ENCODE measurements around the gene CCDC61. TPM values are rescaled to one million over a fixed set of nuclear protein-coding genes. Genes with fewer than 3 reads are reported as not detected.

The CCDC61 gene
- total RNA-seq, 2 experiments from 2014 or later = 26.5 to 27.0 TPM

DNA sequence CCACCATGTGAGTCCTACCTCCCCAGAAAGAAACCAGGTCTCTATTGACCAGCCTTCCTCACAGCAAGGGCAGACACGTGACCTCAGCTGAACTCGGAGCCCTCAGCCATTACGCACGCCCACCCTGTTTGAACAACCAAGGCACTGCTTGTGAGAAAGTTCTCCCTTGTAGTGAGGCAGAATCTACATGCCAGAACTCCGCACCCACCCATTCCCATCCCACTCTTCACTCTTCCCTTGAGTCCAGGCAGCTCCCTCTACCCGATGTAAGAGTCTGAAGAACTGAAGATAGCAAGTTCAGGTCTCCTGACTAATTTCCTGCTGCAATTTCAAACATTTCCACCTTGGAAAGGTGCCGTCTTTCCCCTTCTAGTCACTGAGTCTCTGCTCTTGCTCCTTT is 28.0 kb upstream of the CCDC61 start:
- ChIA-PET CTCF (no interaction called here), POLR2A (interaction anchor here (0.7 kb wide), 1 partner anchor 28 kb away, joined by 4 read pairs; the partner anchor contains the start of gene CCDC61)
- H3K27me3 Mint-ChIP-seq = peaks cover 34% of the 10 kb centered on the region

DNA sequence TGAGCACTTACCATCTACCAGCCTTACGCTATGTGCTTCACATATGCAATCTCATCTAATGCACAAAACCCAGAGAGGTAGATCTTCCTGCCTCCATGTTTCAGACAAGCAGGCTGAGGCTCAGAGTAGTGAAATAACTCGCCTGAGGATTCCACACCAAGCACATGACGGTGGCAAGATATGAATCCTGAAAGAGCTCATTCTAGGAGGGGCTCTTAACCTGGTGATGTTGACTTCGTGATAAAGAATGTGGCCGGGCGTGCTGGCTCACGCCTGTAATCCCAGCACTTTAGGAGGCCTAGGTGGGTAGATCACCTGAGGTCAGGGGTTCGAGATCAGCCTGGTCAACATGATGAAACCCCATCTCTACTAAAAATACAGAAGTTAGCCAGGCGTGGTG is 26.6 kb upstream of the CCDC61 start:
- Mint-ChIP-seq H3K36me3 (ENCODE audit: low read depth) (no peaks in the 10 kb centered on the region), H3K4me1 (peaks cover 14% of the 10 kb centered on the region), H3K4me3 (no peak overlapping the region), H3K27me3 (peaks cover 40% of the 10 kb centered on the region), H3K9me3 (no peaks in the 10 kb centered on the region), H3K27ac (no peak overlapping the region)
- CTCF ChIA-PET = interaction anchor here (0.6 kb wide), 1 partner anchor 12 kb away, joined by 3 read pairs; no protein-coding TSS in a partner anchor
- no peak for DNase-seq
- POLR2A ChIA-PET = no interaction called here

More for the DNA sequence above, 28.0 kb upstream of the CCDC61 start:
- H3K4me3 Mint-ChIP-seq = no peak overlapping the region
- no peak overlapping the region for H3K27ac Mint-ChIP-seq
- H3K9me3 Mint-ChIP-seq = no peaks in the 10 kb centered on the region
- DNase-seq = no peak
- no peaks in the 10 kb centered on the region for H3K36me3 Mint-ChIP-seq (ENCODE audit: low read depth)
- peaks cover 9% of the 10 kb centered on the region for H3K4me1 Mint-ChIP-seq

DNA sequence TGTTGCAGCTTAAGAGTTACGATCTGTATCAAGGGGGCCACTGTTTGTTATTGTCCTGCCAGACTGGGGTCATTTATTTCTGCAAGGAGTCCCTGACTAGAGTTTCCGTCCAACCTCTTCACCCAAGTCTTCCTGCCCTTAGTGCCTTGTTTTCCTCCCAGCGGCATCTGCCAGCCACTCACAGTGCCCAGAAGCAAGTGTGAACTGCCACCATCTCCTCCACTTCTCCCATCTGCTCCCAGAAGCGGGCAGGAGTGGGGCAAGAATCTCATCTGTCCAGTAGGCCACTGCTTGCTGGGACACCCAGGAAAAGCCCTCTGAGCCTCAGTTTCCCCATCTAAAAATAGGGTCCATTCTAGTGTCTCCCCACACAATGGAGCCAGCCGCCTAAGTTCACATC is 25.6 kb upstream of the CCDC61 start:
- Mint-ChIP-seq H3K27me3 (peaks cover 44% of the 10 kb centered on the region), H3K4me1 (peaks cover 14% of the 10 kb centered on the region), H3K27ac (no peak overlapping the region), H3K9me3 (no peaks in the 10 kb centered on the region), H3K4me3 (no peak overlapping the region), H3K36me3 (ENCODE audit: low read depth) (no peaks in the 10 kb centered on the region)
- CTCF ChIA-PET = no interaction called here
- DNase-seq = no peak
- POLR2A ChIA-PET = no interaction called here

DNA sequence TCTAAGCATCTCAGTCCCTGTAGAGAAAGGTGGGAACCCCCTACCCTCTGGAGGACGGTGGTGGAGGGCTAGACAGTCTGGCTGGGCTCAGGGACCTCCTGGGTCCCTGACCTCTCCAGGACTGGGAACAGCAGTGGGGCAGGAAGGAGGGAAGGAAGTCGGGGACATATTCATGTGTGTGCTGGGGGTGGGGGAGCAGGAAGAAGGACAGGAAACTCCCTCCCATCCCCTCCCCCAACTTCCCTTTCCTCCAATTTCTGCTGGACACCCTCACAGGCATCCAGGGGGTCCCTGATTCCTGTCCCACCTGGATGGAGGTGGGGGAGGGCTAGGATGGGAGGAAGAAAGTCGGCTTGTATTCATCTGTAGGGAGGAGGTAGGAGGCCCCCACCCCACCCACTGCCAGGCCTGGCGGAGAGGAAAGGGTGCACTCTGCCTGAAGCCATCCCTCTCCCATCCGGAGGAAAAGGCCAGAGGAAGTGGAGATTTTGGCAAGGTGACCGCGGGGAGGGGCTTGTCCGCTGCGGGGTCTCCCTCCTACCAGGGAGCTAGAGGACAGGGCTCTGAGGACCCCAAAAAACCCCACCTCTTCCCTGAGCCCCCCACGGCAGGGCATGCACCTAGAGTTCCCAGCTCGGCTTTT is 23.9 kb upstream of the CCDC61 start:
- H3K4me1 Mint-ChIP-seq = peaks cover 14% of the 10 kb centered on the region
- ChIA-PET POLR2A (no interaction called here), CTCF (interaction anchor here (0.6 kb wide), 1 partner anchor 120 kb away, joined by 6 read pairs; no protein-coding TSS in a partner anchor)
- no peak for DNase-seq
- no peaks in the 10 kb centered on the region for H3K36me3 Mint-ChIP-seq (ENCODE audit: low read depth)
- no peaks in the 10 kb centered on the region for H3K9me3 Mint-ChIP-seq
- peaks cover 47% of the 10 kb centered on the region for H3K27me3 Mint-ChIP-seq
- no peak overlapping the region for H3K27ac Mint-ChIP-seq
- no peak overlapping the region for H3K4me3 Mint-ChIP-seq

DNA sequence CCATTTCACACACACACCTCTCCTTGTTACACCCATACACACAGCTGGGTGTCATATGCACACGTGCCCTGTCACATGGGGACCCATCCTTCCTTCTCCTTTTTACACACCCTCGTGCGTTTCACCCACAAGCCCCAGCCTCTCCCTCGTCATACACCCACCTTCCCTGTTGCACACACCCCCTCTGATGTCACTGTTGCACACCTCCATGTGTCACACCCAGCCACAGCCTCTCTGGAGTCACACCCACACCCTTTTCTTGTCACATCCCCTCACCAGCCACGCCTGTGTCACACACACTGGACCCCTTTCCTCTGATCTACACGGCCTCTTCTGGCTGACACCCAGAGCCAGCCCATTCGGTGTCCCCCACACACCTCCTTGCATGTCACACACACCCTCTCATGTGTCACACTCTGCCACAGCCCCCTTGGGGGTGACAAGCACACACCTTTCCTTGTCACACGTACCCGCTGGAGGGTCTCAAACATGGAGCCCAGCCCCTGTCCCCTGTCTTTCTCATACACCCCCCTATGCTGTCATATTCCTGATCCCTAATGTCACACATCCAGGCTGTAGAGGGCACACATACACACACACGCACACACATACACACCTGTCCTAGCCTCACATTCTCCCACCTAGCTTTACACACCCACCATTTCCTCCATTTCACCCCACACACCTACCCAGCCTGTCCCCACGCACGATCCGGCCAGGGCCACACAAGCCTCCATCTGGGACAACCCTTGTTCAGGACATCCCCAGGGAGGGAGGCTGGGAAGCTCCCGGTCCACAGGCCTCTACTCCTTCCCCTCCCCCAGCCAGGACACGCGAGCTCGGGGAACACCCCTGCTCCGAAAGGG is 23.0 kb upstream of the CCDC61 start:
- POLR2A ChIA-PET = no interaction called here
- H3K27me3 Mint-ChIP-seq = peaks cover 47% of the 10 kb centered on the region
- H3K9me3 Mint-ChIP-seq = no peaks in the 10 kb centered on the region
- CTCF ChIA-PET = no interaction called here
- DNase-seq = peak; percentile 21
- H3K4me1 Mint-ChIP-seq = peaks cover 14% of the 10 kb centered on the region
- no peak overlapping the region for H3K4me3 Mint-ChIP-seq
- no peaks in the 10 kb centered on the region for H3K36me3 Mint-ChIP-seq (ENCODE audit: low read depth)
- H3K27ac Mint-ChIP-seq = no peak overlapping the region

DNA sequence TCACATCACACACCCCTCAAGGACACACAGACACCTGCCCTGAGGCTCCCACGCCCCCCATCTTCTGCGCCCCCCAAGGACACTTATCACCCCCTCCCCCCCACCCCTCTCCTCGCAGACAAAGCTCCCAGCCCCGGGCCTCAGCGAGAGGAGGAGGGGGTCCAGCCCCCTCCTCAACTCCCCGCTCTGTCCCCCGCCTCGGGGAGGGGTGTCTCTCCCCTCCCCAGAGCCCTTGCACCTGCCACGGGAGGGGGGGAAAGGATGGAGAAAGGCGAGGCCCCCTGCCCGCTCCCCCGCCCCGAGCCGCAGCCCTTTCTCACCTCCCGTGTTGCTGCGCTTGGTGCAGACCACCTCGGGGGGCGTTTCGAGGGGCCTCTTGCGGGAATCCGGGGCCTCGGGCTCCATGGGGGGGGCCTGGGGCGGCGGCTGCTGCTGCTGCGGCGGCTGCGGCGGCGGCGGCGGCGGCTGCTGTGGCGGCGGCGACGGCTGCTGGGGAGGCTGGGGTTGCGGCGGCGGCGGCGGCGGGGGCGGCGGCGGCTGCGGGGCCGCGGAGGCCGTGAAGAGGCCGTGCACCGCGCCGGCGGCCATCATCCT is 22.2 kb upstream of the CCDC61 start:
- Mint-ChIP-seq H3K27me3 (peaks cover 47% of the 10 kb centered on the region), H3K9me3 (no peaks in the 10 kb centered on the region), H3K36me3 (ENCODE audit: low read depth) (no peaks in the 10 kb centered on the region), H3K27ac (no peak overlapping the region), H3K4me3 (no peak overlapping the region), H3K4me1 (peaks cover 14% of the 10 kb centered on the region)
- CTCF ChIA-PET = no interaction called here
- POLR2A ChIA-PET = no interaction called here
- DNase-seq = no peak

DNA sequence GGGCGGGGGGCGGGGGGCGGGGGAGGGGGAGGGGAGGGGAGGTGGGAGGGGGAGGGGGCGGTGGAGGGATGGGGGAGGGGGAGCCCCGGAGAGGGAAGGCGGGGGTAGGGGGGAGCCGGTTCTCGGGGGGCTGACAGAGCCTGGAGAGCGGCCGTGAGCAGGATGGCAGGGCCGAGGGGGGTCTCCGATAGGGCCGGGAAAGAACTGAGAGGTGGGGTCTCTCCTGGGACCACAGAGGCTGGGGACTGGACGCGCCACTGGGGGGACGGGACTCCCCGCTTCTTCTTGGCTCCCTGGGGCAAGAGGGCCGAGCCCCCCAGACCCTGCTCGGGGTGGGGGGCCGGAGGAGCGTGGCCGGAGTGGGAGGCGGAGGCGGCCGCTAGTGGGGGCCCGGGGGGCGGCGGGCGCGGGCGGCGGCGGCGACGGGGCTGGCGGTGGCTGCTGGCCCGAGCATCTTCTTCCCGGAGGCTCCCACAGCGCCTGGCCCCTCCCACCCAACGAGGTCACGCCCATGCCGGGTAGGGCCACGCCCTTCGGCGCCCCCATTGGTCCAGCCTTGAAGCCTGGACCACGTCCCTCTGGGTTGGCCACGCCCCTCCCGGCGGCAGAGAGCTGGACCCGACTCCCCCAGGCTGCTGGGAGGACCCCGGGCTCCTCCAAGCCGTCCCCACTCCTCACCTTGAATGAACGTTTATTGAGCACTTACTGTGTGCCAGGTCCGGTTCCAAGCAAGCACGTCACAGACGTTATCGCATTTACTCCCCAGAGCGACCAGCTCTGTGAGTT is 21.5 kb upstream of the CCDC61 start, which contains the start of gene NOVA2:
Gene NOVA2 (minus strand): TSS at position 313 of the 786 bp plus-strand sequence. CDS start 514 bp downstream, outside the sequence.
- peaks cover 47% of the 10 kb centered on the region for H3K27me3 Mint-ChIP-seq
- CTCF ChIA-PET = interaction anchor here (0.6 kb wide), 1 partner anchor 328 kb away, joined by 4 read pairs; no protein-coding TSS in a partner anchor

DNA sequence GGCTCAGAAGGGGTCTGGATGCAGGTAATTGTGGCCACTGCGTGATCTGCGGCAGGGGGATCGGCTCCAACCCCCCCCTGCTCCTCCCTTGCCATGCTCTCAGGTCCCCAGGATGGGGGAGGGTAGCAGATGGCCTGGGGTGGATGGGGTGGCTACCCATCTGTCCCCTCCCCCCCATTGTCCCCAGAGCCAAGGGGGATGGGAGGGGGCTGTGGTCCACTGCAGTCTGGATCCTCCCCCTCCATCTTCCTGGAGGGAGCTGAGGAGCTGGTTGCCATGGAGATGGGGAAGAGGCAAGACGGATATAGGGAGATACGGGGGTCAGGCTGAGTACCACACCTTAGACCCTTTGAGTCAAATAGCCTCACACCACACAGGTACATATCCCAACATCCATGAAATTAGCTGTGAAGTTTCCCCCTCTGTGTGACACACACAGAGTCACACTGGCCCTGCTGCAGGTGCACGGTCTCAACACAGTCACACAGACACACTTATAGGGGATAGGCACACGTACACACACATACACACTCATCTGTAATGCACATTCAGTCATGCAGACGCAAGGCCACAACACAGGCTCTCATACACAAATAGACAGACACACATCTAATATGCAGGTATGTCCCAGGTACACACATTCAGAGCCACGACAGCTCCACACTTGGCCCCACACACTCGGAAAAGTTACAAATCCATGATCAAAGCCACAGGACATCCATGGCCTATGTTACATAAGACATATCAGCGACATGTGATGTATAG is 19.8 kb upstream of the CCDC61 start:
- Mint-ChIP-seq H3K4me1 (peaks cover 14% of the 10 kb centered on the region), H3K9me3 (no peaks in the 10 kb centered on the region), H3K27me3 (peaks cover 36% of the 10 kb centered on the region), H3K27ac (no peak overlapping the region), H3K36me3 (ENCODE audit: low read depth) (no peaks in the 10 kb centered on the region), H3K4me3 (no peak overlapping the region)
- POLR2A ChIA-PET = no interaction called here
- no peak for DNase-seq
- CTCF ChIA-PET = interaction anchor here (0.6 kb wide), 1 partner anchor 468 kb away, joined by 3 read pairs; no protein-coding TSS in a partner anchor

More for the DNA sequence above, 21.5 kb upstream of the CCDC61 start, which contains the start of gene NOVA2:
- Mint-ChIP-seq H3K4me3 (no peak within 1 kb of the TSS), H3K36me3 (ENCODE audit: low read depth) (no peaks in the 10 kb centered on the region), H3K9me3 (no peaks in the 10 kb centered on the region), H3K27ac (no peak within 1 kb of the TSS), H3K4me1 (peaks cover 14% of the 10 kb centered on the region)
- POLR2A ChIA-PET = no interaction called here
- DNase-seq = peak; percentile 27

DNA sequence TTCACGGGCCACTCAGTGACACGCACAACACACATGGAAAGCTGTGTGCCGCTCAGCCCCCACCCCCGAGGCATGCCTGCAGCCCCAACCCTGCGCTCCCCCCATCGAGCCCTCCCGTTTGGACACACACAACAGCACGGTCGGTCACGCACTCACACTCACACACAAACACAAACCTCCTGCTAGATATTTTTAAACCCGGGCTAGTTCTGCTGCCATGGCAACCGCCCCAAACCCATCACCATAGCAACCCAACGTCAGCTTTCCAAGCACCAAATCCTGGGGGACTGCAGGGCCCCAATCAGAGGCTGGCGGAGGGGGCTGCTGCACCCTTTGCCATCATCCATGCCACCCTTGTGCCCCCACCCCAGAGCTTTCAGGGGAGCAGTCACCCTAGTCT is 19.1 kb upstream of the CCDC61 start:
- Mint-ChIP-seq H3K4me1 (peaks cover 13% of the 10 kb centered on the region), H3K27me3 (peaks cover 32% of the 10 kb centered on the region), H3K9me3 (no peaks in the 10 kb centered on the region), H3K4me3 (no peak overlapping the region), H3K27ac (no peak overlapping the region), H3K36me3 (ENCODE audit: low read depth) (no peaks in the 10 kb centered on the region)
- DNase-seq = no peak
- ChIA-PET POLR2A (no interaction called here), CTCF (no interaction called here)

DNA sequence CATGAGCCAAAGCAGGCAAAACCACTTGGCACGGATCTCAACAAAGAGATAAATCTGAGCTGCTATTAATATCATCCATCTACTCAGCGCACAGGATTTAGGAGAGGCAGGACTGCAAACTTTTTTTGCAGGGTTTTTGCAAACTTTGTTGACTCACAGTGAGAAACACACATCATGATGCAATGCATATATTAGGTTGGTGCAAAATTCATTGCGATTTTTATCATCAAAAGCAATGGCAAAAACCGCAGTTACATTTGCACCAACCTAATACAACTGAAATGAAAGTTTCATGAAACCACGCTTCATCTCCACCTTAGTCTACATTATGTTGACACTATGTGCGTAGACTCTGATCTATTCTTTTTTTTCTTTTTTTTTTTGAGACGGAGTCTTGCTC is 17.1 kb upstream of the CCDC61 start:
- POLR2A ChIA-PET = no interaction called here
- Mint-ChIP-seq H3K9me3 (no peaks in the 10 kb centered on the region), H3K27me3 (peaks cover 27% of the 10 kb centered on the region), H3K4me3 (no peak overlapping the region), H3K4me1 (peaks cover 2% of the 10 kb centered on the region), H3K36me3 (ENCODE audit: low read depth) (no peaks in the 10 kb centered on the region), H3K27ac (no peak overlapping the region)
- CTCF ChIA-PET = interaction anchor here (0.9 kb wide), 1 partner anchor 39 kb away, joined by 4 read pairs; no protein-coding TSS in a partner anchor
- DNase-seq = no peak

DNA sequence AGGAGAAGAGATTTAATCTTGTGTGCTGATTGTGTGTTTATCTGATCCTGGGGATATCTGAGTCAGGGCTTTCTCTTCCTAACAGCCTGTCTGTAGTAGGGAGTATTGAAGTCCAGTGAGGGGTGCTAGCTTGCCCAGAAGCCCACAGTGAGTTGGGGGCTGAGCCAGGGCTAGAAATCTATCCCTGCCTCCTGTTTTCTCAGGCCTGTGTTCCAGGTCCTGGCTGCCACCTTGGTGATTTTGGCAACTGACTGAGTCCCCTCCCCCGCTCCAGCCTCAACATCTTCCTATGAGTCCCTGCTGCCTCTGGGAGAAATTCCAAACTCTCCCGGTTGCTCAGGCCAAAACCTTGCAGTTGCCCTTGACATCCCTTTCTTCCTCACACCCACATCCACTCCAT is 13.9 kb upstream of the CCDC61 start:
- no peaks in the 10 kb centered on the region for H3K4me1 Mint-ChIP-seq
- no peaks in the 10 kb centered on the region for H3K9me3 Mint-ChIP-seq
- no peaks in the 10 kb centered on the region for H3K36me3 Mint-ChIP-seq (ENCODE audit: low read depth)
- no peak overlapping the region for H3K27ac Mint-ChIP-seq
- no peak for DNase-seq
- ChIA-PET POLR2A (no interaction called here), CTCF (no interaction called here)
- no peak overlapping the region for H3K4me3 Mint-ChIP-seq
- H3K27me3 Mint-ChIP-seq = peaks cover 10% of the 10 kb centered on the region

DNA sequence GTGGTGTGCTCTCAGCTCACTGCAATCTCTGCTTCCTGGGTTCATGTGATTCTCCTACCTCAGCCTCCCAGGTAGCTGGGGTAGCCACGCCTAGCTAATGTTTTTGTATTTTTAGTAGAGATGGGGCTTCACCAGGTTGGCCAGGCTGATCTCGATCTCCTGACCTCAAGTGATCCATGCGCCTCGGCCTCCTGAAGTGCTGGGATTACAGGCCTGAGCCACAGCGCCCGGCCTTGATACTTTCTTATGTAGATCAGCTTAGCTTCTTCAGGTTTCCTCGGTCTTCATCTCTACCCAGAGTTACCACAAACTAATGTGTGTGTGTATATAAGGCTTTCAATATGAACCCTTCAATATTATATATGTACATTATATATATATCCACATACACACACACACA is 9.9 kb upstream of the CCDC61 start:
- H3K4me3 Mint-ChIP-seq = no peak overlapping the region
- ChIA-PET CTCF (no interaction called here), POLR2A (no interaction called here)
- H3K27ac Mint-ChIP-seq = no peak overlapping the region
- DNase-seq = no peak
- H3K27me3 Mint-ChIP-seq = peaks cover 23% of the 10 kb centered on the region
- H3K4me1 Mint-ChIP-seq = peaks cover 4% of the 10 kb centered on the region
- H3K9me3 Mint-ChIP-seq = no peaks in the 10 kb centered on the region
- no peaks in the 10 kb centered on the region for H3K36me3 Mint-ChIP-seq (ENCODE audit: low read depth)

All from activated CD4-positive, alpha-beta T cell treated with anti-CD3 and anti-CD28 coated beads, Interleukin-2, amount 10 ng/mL, durations not matched to agents 7 days and 5 days (primary cell).